HepG2 (cell line): ENCODE results near the gene PFKL. TPM values are rescaled to one million over a fixed set of nuclear protein-coding genes. Genes with fewer than 3 reads are reported as not detected.

Experiments
- BCLAF1 ChIP-seq: fragments of 450-650 bp; IDR thresholded peaks from 2 replicates; pipeline ENCODE4 v1.6.1; 2017; ENCODE audit warnings: mild to moderate bottlenecking
- FOXA1 ChIP-seq, 2 experiments: fragments of 450-650 bp in 1 of 2; sonication (generic) in 1 of 2; formaldehyde crosslinking in 1 of 2; IDR thresholded peaks; 2 replicates each; pipeline versions ENCODE4 v1.4.0 to v1.6.1; 2016 to 2020; ENCODE audit warnings: missing genetic modification reagents in 1 of 2
- MEF2D ChIP-seq: sonication (generic); formaldehyde crosslinking; IDR thresholded peaks from 2 replicates; pipeline ENCODE4 v1.5.1; 2020; ENCODE audit warnings: mild to moderate bottlenecking, missing genetic modification reagents
- TERF1 ChIP-seq: sonication (generic); formaldehyde crosslinking; IDR thresholded peaks from 2 replicates; pipeline ENCODE4 v1.8.0; 2022; ENCODE audit warnings: mild to moderate bottlenecking, missing genetic modification reagents, moderate library complexity
- ZBTB14 ChIP-seq: sonication (generic); formaldehyde crosslinking; IDR thresholded peaks from 2 replicates; pipeline ENCODE4 v1.4.0; 2020; ENCODE audit warnings: missing genetic modification reagents
- ZKSCAN8 ChIP-seq: IDR thresholded peaks from 2 replicates; pipeline ENCODE4 v1.6.1; 2016; ENCODE audit warnings: borderline replicate concordance, missing genetic modification reagents, missing compliant biosample characterization
- ZNF567 ChIP-seq: sonication (generic); formaldehyde crosslinking; IDR thresholded peaks from 2 replicates; pipeline ENCODE4 v1.8.1; 2023; ENCODE audit warnings: mild to moderate bottlenecking, missing genetic modification reagents, borderline replicate concordance
- ZNF609 ChIP-seq: sonication (generic); formaldehyde crosslinking; IDR thresholded peaks from 2 replicates; pipeline ENCODE4 v1.4.0; 2020; ENCODE audit warnings: mild to moderate bottlenecking, missing genetic modification reagents, borderline replicate concordance
- ZNF687 ChIP-seq: sonication (generic); formaldehyde crosslinking; IDR thresholded peaks from 2 replicates; pipeline ENCODE4 v1.5.1; 2020; ENCODE audit warnings: mild to moderate bottlenecking, missing genetic modification reagents, moderate library complexity
- ZNF713 ChIP-seq: sonication (generic); formaldehyde crosslinking; IDR thresholded peaks from 2 replicates; pipeline ENCODE4 v1.4.0; 2020; ENCODE audit warnings: mild to moderate bottlenecking, missing genetic modification reagents
- polyA plus RNA-seq, 8 experiments: library from polyadenylated mRNA; depleted of rRNA in 3 of 8; stranded (reverse) in 7 of 8; unstranded in 1 of 8; fragments of >200 nt; fragmentation: Illumina TruSeq in 4 of 8; extraction: Trizol in 4 of 8; gene quantifications; 2 replicates each; pipeline versions ENCODE4 v1.2.1 to v1.2.3, GENCODE V29; 2011 to 2016; ENCODE audit warnings: low read depth in 4 of 8, missing spikeins in 1 of 8, mixed read lengths in 1 of 8; ENCODE audit not compliant: insufficient read depth in 1 of 8
- total RNA-seq, 5 experiments: library from RNA; depleted of rRNA; stranded (reverse); fragments of >200 nt; fragmentation: Illumina TruSeq; extraction: Trizol; gene quantifications; 2 replicates each; pipeline ENCODE4 v1.2.3, GENCODE V29; 2016; ENCODE audit warnings: low read depth in 1 of 5

The PFKL gene
- total and polyA plus RNA-seq, 2 of the 13 experiments (the other 11 are each of a cell fraction or from before 2014, with no cell fraction given), result 92.8 to 106 TPM

- TF ChIP-seq ZNF609, result no peak
- TF ChIP-seq MEF2D (CRISPR knock-in tag), result no peak
- TF ChIP-seq TERF1, result no peak
- TF ChIP-seq ZKSCAN8, result no peak
- no peak for TF ChIP-seq BCLAF1
- TF ChIP-seq FOXA1 (IDR thresholded peaks at IDR 0.05), result no peak
- TF ChIP-seq FOXA1 (CRISPR knock-in tag; IDR thresholded peaks at IDR 0.05), result no peak
- no peak for TF ChIP-seq ZNF713 (CRISPR knock-in tag)
- TF ChIP-seq ZBTB14 (CRISPR knock-in tag), result no peak
- no peak for TF ChIP-seq ZNF567 (CRISPR knock-in tag)
- peak; percentile 37 for TF ChIP-seq ZNF687
These were observed 41.7 kb upstream of the PFKL start (continued) for GRCh38 chr21:44258056-44258725.
